NOMO-1 (cell line): ENCODE results near the gene NIM1K.
"Not testable (repeated sequence)": the region's sequence is repeated elsewhere in the genome, so short reads cannot be mapped to it uniquely, and the experiment has no call there.

Experiments used
- DNase-seq, 2 experiments: peaks; one replicate each; lab custom pipeline; 2025; ENCODE audit not compliant: unreplicated experiment in 2 of 2; lab: John Stamatoyannopoulos, UW

Gene NIM1K

DNA sequence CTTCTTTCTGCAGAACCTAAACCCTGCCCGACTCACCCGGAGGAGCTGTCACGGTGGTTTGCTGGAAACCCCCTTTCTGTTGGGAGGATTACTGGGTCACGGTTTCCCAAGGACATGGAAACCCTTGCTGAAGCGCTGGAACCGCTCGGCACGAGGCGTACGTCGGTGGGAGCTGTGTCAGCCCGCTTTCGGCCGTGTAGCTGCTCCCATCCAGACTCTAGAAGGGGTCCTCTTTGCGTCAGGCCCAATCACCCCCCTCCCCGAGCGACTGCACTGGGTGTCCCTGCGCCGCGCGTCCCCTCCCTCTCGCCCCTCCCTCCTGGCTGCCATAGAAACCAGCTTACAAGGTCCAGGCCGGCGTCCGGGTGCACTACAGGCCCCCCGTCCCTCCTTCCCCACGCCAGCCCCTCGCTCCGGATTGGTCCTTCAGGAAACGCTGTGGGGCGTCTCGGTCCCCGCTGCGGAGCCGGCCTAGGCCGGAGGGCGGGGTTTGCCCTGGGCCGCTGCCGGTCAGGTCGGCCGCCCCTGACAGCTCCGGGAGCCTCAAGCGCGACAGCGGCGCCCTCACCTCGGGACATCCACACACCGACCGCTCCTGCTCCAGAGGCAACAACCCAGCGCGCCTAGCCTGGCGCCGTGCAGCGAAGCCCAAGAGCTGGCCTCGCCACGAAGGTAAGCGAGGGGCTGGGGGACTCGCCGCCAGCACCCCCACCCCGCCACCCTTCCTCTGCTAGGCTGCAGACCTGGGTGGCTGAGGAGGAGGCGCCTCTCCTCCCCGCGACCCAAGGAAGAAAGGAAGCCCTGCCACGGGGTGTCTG lies at the start of gene NIM1K:
Gene NIM1K, plus strand, starts transcription at position 486 of the 818 bp plus-strand sequence. CDS start 53,551 bp downstream, outside the sequence.
- peak in 1 of 2 experiments; percentile 41 for DNase-seq

DNA sequence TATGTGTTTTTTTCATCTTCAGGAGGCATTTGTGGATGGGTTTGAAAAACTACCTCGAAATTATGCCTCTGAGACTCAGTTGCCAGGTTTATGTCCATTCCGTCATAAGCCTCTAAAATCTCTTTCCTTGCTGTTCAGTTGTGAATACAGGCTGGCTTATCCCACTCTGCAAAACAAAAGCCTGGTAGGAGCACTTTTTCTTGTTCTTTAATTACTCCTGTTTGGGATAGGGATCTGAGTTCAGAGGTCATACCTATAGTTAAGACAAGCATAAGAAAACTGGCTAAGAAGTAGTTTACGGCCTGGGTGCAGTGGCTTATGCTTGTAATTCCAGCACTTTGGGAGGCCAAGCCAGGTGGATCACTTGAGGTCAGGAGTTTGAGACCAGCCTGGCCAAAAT lies 47.0 kb upstream of the NIM1K start:
- no peak for DNase-seq

DNA sequence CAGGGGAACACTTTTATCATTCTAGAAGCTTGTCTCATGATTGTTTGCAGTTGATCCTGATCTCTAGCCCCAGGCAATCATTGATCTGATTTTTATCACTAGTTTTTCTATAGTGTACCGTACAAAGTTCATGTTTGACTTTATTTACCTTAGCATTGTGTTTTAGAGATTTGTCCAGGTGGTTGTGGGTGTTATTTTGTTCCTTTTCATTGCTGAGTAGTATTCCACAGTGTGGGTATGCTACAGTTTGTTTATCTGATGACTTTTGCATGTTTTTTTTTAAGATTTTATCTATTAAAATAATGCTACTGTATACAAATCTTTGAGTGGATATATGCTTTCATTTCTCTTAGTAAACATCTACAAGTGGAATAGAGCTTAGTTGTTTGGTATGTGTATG lies 45.1 kb upstream of the NIM1K start:
- DNase-seq, result no peak

DNA sequence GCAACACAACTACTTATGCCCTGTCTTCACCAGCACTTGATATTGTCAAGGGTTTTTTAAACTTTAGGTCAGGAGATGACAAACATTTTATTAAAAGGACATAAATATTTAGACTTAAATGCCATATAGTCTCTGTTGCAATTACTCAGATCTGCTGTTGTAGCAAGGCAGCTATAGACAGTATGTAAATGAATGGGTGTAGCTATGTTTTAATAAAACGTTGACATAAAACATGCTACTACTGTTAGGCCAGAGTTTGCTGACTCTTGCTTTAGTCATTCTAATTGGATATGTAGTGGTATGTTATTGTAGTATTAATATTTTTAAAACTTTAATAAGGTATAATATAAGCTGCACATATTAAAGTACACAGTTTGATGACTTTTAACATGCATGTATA lies 43.6 kb upstream of the NIM1K start:
- no peak for DNase-seq

DNA sequence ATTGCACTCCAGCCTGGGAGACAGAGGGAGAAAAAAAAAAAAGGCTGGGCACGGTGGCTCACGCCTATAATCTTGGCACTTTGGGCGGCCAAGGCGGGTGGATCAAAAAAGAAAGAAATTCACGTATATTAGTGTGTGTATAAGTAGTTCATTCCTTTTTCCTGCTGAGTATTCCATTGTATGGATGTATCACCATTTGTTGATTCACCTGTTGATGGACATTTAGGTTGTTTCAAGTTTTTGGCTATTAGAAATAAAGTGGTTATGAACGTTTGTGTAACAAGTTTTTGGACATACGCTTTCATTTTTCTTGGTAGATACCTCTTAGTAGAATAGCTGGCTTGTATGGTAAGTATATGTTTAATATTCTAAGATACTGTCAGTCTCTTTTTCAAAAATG lies 42.8 kb upstream of the NIM1K start:
- no peak for DNase-seq

DNA sequence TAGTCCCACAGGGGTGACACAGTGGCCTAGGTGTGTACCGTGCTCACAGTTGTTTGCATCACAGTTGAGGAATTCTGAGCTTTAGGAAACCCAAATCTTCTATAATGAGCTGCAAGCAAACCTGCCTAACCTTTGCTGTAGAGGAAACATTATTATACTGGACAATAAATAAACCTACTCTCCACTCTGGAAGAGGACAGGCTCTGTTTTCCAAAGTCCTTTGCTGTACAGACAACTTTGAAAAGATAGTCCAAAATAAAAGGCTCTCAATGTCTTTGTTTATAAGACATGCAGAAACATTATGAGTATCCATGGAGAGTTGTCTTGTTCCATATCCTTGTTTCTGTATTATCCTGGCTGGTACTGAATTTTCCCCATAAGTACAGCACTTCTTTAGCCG lies 42.0 kb upstream of the NIM1K start:
- no peak for DNase-seq

DNA sequence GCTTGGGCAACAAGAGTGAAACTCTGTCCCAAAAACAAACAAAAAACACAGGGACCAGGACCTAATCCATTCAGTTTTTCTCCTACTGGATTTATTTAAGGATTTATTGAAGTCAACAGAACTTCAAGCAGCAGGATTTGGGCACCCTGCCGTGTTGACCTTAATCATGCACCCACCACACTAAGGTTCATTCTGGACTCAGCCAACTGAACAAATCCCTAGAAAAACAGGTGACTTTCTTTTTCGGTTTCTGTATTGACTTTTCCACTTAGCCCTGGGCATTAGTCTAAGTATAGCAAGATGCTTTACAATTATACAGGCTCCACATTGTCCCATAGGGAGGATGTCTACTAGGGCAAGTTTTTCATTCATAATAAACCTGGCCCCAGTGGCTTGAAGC lies 41.3 kb upstream of the NIM1K start:
- no peak for DNase-seq

DNA sequence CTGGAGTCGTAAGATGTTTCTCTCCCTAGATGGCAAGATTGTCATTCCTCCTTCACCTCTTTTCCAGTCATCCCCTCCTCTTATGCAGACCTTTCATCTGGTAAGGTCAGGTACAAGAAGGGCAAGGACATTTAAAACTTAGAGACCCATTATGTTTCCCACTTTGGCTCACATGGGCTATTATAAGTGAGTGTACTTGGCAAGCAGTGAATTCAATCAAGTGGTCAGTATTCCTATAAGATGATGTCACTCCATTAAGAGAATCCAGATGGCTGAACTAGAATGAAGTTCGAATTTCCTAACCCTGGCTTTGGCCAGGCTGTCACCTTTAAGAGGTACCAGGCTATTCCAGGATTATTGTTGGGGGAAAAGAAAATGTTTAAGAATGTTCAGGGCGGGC lies 39.1 kb upstream of the NIM1K start:
- DNase-seq, result no peak

DNA sequence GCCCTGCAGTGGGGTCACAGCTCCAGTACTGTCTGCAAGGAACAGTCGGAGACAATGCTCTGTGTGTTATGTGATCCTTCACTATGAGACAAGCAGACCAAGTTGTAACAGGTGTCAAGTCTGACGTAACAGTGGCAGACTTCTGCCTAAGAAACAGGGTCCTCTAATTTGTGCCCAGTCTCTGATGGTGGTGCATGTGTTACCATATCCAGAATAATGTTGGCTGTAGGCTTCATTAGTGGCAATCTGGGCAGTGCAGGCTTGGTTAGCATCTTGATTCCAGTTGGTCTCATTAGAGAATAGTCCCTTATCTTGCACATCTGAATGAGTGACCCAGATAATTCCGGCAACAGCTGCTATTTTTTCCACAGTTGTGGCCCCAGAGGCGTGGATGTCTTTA lies 37.6 kb upstream of the NIM1K start:
- DNase-seq, result no peak

DNA sequence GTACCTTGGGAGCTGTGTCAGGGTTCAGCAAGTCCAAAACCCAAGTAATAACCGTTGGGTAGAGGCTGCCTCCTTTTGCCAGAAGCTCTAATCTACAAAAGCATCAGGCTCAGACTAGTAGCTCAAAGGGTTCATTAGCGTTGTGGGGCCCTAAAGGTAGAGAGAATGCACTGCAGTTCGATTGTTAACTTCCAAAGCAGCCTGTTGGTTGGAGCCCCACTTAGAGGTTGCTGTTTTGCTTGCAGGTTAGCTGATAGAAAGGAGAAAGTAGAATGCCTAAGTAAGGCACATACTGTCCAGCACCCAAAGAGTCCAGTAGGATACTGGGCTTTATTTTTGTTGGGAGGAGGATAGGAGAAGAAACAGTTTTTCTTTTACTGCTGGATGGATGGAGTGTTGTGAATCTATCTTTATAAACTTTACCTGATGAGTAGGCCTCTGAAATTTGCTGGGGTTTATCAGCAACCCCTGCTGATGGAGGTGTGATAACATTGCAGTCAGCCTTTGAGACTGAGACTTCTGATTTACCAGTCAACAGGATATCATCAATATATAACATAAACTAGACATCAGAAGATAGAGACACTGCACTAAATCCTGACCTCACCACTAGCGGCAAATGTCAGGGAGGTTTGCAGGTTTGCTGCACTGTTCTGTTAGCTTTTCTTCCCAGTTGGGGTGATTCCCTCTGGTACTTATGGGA lies 36.5 kb upstream of the NIM1K start:
- DNase-seq, result no peak

DNA sequence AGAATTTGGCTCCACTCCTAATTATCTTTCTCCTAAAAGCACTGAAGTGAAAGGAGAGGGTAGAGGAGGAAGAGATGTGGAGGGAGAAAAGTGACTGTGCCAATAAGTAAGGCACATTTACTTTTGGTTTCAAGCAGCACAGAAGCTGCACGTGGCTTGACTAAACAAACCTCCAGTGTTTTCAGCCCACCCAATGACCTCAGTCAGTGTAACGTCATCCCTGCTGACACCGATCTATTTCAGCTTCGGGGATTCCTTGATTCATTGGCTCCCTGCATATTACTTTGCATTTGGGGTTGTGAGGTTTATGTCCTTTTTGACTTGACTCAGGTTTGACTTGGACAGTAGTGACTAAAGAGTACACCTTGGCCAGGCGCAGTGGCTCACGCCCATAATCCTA lies 35.6 kb upstream of the NIM1K start:
- no peak for DNase-seq

DNA sequence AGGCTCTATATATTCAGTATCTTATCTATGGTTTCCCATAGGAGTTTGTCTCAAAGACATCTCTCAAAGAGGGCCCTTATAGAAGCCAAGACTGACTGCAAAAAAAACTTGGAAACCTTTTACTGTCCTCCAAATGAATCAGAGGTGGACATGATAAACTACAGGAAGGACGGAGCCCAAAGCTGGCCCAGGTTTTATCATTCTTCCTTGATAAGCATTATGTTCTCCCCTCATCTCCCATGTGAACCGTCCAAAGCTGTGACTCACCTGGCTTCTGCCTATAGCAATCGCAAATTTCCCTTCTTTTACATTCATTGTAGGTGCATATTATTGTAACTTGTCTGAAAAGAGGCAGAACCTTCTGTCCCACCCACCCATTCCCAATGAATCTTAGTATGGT lies 35.0 kb upstream of the NIM1K start:
- DNase-seq, result no peak

DNA sequence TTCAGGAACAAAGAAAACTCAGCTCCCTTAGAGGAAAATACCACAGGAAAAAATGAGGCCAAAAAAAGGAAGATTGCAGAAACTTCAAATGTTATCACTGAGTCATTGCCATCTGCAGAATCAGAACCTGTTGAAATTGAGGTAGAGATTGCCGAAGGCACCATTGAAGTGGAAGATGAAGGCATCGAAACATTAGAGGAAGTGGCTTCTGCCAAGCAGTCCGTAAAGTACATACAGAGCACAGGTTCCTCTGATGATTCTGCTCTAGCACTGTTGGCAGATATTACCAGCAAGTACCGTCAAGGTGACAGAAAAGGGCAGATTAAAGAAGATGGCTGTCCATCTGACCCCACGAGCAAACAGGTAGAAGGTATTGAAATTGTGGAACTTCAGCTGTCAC lies 30.8 kb upstream of the NIM1K start:
- DNase-seq, result peak; percentile 84 to 97

DNA sequence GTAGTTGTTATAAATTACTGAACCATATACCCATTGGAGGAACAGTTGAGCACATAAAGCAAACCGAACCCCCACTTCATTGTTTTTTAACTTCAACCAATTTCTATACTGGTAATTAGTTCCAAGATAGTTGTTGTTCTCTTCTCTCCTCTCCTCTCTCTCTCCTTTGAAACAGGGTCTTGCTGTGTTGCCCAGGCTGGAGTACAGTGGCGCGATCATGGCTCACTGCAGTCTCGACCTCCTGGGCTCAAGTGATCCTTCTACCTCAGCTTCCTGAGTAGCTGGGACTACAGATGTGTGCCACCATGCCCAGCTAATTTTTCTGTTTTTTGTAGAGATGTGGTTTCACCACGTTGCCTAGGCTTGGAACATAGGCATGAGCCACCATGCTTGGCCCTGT lies 27.2 kb upstream of the NIM1K start:
- DNase-seq, result not testable (repeated sequence)

DNA sequence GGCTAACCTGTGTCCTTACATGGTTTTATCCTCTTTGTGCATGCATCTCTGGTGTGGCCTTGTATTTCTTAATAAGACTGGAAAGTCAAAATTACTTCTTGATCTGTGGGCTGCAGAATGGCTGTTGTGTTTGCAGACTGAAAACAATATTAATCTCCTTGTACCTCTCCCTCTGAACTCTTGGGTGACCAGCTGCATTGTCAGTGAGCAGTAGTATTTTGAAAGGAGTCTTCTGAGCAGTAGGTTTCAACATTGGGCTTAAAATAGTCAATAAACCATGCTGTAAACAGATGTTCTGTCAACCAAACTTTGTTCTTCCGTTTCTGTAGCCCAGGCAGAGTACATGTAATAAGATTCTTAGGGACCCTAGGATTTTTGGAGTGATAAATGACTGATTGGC lies 26.7 kb upstream of the NIM1K start:
- DNase-seq, result no peak

DNA sequence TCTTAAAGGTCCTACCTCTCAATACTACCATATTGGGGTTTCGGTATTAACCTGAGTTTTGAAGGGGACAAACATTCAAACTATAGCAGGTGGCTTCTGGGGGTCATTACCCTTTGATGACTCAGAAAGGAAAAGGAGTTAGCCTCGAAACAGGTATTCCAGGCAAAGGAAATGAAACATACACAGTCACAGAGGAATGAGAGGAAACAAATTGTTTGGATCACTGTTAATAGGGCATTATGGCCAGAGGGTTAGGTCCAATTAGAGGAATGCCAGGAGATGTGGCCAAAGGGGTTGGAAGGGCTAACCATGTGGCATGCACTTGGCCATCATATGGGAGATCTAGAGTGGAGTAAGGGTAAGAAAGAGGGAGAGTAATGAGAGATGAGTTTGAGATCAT lies 23.9 kb upstream of the NIM1K start:
- no peak for DNase-seq

DNA sequence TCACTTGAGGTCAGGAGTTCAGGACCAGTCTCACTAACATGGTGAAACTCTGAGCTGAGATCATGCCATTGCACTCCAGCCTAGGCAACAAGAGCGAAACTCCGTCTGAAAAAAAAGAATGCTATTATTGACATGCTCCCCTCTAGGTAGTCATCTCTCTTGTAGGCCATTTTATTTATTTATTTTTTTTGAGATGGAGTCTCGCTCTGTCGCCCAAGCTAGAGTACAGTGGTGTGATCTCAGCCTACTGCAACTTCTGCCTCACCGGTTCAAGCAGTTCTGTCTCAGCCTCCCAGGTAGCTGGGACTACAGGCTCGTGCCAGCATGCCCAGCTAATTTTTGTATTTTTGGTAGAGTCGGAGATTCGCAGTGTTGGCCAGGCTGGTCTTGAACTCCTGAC lies 20.6 kb upstream of the NIM1K start:
- no peak for DNase-seq

DNA sequence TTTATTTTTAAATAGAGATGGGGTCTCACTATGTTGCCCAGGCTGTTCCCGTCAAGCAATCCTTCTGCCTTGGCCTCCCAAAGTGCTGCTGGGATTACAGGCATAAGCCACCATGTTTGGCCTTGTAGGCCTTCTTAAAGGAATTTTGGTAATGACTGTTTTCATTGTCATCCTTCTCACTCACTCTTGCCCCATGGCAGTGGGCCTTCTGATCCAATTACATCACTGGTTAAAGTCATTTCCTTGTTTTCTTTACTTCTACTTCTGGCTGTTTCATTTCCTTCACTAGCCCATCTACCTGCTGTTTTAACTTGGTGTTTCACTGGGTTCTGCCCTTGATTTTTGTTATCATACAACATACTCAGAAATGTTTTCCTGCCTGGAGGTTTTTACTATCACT lies 20.1 kb upstream of the NIM1K start:
- peak in 1 of 2 experiments; percentile 51 for DNase-seq

DNA sequence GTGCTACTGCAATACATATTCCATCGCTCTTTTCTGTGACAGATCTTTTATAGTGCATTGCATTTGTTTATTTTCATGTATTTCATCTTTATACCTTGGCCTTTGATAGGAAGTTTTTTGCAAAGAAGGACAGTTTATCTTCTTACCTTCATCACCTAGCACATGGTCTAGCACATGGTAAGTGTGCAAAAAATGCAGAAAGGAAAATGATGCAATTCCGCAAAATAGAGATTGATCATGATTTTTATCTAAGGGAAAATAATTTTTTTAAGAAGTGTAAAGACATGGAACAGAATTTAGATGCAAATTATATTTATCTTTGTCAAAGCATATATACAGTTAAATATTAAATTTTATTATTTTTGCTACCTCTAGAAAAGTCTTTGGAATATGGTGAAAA lies 19.2 kb upstream of the NIM1K start:
- no peak for DNase-seq

DNA sequence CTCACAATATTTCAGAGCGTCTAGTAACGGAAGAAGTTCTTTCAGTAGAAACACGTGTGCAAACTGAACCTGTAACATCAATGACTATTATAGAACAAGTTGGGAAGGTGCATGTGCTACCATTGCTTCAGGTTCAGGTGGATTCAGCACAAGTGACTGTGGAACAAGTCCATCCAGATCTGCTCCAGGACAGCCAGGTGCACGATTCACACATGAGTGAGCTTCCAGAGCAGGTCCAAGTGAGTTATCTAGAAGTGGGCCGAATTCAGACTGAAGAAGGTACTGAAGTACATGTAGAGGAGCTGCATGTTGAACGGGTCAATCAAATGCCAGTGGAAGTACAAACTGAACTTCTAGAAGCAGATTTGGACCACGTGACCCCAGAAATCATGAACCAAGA lies 17.4 kb upstream of the NIM1K start:
- DNase-seq, result no peak

DNA sequence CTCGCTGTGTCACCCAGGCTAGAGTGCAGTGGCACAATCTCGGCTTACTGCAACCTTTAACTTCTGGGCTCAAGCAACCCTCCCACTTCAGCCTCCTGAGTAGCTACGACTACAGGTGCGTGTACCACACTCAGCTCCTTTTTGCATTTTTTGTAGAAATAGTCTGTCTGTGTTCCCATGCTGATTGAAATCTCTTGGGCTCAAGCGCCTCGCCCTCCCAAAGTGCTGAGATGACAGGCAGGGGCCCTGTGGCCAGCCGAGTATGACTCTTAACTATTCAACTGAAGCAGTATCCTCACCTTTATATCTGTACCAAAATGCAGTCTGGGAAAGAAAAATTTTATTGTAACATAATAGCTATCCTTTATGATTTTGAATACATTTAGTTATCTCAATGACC lies 12.2 kb upstream of the NIM1K start:
- no peak for DNase-seq

DNA sequence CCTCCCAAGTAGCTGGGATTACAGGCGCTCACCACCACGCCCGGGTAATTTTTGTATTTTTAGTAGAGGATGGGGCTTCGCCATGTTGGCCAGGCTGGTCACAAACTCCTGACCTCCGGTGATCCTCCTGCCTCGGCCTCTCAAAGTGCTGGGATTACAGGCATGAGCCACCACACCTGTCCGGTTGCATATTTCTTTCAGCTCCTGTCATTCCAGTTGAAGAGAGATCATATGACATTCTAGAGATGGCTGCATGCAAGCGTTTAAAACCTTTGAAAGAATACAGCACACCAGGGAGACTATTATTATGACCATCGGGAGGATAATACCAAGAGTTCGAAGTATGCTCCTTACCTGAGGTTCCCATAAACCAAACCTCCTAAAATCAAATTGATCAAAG lies 9.6 kb upstream of the NIM1K start:
- DNase-seq, result no peak
